Measurements from ENCODE around the gene AKAP6. TPM values are rescaled to one million over a fixed set of nuclear protein-coding genes. Genes with fewer than 3 reads are reported as not detected.

The AKAP6 gene
- total and polyA plus RNA-seq, 2 experiments from 2014 or later: 0.38 to 0.42 TPM

DNA sequence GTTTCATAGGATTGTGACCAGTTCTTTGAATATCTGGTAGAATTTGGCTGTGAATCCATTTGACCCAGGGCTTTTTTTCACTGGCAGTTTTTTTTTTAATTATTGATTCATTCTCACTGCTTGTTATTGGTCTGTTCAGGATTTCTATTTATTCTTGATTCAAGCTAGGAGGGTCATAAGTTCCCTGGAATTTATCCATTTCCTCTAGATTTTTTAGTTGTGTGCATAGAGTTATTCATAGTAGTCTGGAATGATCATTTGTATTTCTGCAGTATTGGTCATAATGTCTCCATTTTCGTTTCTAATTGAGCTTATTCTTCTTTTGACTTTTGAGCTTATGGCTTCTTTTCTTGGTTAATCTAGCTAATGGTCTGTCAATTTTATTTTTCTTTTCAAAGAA, 291.6 kb downstream of the AKAP6 start:
- H3K27ac ChIP-seq (ENCODE audit: low read depth): no peak overlapping the region
- no peak overlapping the region for H3K4me3 ChIP-seq
- no peaks in the 10 kb centered on the region for H3K4me1 Mint-ChIP-seq
- H3K9me2 ChIP-seq (ENCODE audit: insufficient read depth): no peaks in the 10 kb centered on the region
- H3F3A ChIP-seq (replicated peaks; ENCODE audit: low read depth): no peaks in the 10 kb centered on the region
- no peaks in the 10 kb centered on the region for H3K36me3 ChIP-seq (ENCODE audit: insufficient read depth)
- H3K4me3 Mint-ChIP-seq: no peak overlapping the region
- no peak overlapping the region for H3K4me2 ChIP-seq
- no peaks in the 10 kb centered on the region for H3K4me1 ChIP-seq (ENCODE audit: insufficient read depth)
- ATAC-seq (no peak), DNase-seq (ENCODE audit: low spot score) (no peak)
- no peaks in the 10 kb centered on the region for H3K27me3 ChIP-seq (ENCODE audit: insufficient read depth)
- no peaks in the 10 kb centered on the region for H3K36me3 Mint-ChIP-seq (ENCODE audit: low read depth)
- TF ChIP-seq, protein P1, sequence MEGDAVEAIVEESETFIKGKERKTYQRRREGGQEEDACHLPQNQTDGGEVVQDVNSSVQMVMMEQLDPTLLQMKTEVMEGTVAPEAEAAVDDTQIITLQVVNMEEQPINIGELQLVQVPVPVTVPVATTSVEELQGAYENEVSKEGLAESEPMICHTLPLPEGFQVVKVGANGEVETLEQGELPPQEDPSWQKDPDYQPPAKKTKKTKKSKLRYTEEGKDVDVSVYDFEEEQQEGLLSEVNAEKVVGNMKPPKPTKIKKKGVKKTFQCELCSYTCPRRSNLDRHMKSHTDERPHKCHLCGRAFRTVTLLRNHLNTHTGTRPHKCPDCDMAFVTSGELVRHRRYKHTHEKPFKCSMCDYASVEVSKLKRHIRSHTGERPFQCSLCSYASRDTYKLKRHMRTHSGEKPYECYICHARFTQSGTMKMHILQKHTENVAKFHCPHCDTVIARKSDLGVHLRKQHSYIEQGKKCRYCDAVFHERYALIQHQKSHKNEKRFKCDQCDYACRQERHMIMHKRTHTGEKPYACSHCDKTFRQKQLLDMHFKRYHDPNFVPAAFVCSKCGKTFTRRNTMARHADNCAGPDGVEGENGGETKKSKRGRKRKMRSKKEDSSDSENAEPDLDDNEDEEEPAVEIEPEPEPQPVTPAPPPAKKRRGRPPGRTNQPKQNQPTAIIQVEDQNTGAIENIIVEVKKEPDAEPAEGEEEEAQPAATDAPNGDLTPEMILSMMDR (conservative IDR thresholded peaks at IDR 0.05; ENCODE audit: low read depth in 2 of 2): no peak
- TF ChIP-seq ZNF331 (CRISPR knock-in tag; IDR thresholded peaks at IDR 0.05; ENCODE audit: low read depth) (no peak), CREB1 (CRISPR knock-in tag; IDR thresholded peaks at IDR 0.05; ENCODE audit: low read depth) (no peak), EZH2phosphoT487 (IDR thresholded peaks at IDR 0.05; ENCODE audit: unreplicated experiment) (no peak), EZH2 (IDR thresholded peaks at IDR 0.05; ENCODE audit: low read depth, unreplicated experiment) (no peak), POLR2AphosphoS5 (IDR thresholded peaks at IDR 0.05; ENCODE audit: low read depth) (no peak), ZNF114 (CRISPR knock-in tag; IDR thresholded peaks at IDR 0.05) (no peak), NANOG (IDR thresholded peaks at IDR 0.05; ENCODE audit: borderline replicate concordance) (no peak), STAT1 (IDR thresholded peaks at IDR 0.05; ENCODE audit: unreplicated experiment) (no peak), JUNB (IDR thresholded peaks at IDR 0.05; ENCODE audit: unreplicated experiment) (no peak)
- TF ChIP-seq, protein P2, sequence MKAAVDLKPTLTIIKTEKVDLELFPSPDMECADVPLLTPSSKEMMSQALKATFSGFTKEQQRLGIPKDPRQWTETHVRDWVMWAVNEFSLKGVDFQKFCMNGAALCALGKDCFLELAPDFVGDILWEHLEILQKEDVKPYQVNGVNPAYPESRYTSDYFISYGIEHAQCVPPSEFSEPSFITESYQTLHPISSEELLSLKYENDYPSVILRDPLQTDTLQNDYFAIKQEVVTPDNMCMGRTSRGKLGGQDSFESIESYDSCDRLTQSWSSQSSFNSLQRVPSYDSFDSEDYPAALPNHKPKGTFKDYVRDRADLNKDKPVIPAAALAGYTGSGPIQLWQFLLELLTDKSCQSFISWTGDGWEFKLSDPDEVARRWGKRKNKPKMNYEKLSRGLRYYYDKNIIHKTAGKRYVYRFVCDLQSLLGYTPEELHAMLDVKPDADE (IDR thresholded peaks at IDR 0.05): no peak
- TF ChIP-seq, protein P3, sequence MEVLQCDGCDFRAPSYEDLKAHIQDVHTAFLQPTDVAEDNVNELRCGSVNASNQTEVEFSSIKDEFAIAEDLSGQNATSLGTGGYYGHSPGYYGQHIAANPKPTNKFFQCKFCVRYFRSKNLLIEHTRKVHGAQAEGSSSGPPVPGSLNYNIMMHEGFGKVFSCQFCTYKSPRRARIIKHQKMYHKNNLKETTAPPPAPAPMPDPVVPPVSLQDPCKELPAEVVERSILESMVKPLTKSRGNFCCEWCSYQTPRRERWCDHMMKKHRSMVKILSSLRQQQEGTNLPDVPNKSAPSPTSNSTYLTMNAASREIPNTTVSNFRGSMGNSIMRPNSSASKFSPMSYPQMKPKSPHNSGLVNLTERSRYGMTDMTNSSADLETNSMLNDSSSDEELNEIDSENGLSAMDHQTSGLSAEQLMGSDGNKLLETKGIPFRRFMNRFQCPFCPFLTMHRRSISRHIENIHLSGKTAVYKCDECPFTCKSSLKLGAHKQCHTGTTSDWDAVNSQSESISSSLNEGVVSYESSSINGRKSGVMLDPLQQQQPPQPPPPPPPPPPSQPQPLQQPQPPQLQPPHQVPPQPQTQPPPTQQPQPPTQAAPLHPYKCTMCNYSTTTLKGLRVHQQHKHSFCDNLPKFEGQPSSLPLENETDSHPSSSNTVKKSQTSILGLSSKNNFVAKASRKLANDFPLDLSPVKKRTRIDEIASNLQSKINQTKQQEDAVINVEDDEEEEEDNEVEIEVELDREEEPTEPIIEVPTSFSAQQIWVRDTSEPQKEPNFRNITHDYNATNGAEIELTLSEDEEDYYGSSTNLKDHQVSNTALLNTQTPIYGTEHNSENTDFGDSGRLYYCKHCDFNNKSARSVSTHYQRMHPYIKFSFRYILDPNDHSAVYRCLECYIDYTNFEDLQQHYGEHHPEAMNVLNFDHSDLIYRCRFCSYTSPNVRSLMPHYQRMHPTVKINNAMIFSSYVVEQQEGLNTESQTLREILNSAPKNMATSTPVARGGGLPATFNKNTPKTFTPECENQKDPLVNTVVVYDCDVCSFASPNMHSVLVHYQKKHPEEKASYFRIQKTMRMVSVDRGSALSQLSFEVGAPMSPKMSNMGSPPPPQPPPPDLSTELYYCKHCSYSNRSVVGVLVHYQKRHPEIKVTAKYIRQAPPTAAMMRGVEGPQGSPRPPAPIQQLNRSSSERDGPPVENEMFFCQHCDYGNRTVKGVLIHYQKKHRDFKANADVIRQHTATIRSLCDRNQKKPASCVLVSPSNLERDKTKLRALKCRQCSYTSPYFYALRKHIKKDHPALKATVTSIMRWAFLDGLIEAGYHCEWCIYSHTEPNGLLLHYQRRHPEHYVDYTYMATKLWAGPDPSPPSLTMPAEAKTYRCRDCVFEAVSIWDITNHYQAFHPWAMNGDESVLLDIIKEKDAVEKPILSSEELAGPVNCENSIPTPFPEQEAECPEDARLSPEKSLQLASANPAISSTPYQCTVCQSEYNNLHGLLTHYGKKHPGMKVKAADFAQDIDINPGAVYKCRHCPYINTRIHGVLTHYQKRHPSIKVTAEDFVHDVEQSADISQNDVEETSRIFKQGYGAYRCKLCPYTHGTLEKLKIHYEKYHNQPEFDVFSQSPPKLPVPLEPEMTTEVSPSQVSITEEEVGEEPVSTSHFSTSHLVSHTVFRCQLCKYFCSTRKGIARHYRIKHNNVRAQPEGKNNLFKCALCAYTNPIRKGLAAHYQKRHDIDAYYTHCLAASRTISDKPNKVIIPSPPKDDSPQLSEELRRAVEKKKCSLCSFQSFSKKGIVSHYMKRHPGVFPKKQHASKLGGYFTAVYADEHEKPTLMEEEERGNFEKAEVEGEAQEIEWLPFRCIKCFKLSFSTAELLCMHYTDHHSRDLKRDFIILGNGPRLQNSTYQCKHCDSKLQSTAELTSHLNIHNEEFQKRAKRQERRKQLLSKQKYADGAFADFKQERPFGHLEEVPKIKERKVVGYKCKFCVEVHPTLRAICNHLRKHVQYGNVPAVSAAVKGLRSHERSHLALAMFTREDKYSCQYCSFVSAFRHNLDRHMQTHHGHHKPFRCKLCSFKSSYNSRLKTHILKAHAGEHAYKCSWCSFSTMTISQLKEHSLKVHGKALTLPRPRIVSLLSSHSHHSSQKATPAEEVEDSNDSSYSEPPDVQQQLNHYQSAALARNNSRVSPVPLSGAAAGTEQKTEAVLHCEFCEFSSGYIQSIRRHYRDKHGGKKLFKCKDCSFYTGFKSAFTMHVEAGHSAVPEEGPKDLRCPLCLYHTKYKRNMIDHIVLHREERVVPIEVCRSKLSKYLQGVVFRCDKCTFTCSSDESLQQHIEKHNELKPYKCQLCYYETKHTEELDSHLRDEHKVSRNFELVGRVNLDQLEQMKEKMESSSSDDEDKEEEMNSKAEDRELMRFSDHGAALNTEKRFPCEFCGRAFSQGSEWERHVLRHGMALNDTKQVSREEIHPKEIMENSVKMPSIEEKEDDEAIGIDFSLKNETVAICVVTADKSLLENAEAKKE (CRISPR knock-in tag; IDR thresholded peaks at IDR 0.05): no peak
- TF ChIP-seq, protein P4, sequence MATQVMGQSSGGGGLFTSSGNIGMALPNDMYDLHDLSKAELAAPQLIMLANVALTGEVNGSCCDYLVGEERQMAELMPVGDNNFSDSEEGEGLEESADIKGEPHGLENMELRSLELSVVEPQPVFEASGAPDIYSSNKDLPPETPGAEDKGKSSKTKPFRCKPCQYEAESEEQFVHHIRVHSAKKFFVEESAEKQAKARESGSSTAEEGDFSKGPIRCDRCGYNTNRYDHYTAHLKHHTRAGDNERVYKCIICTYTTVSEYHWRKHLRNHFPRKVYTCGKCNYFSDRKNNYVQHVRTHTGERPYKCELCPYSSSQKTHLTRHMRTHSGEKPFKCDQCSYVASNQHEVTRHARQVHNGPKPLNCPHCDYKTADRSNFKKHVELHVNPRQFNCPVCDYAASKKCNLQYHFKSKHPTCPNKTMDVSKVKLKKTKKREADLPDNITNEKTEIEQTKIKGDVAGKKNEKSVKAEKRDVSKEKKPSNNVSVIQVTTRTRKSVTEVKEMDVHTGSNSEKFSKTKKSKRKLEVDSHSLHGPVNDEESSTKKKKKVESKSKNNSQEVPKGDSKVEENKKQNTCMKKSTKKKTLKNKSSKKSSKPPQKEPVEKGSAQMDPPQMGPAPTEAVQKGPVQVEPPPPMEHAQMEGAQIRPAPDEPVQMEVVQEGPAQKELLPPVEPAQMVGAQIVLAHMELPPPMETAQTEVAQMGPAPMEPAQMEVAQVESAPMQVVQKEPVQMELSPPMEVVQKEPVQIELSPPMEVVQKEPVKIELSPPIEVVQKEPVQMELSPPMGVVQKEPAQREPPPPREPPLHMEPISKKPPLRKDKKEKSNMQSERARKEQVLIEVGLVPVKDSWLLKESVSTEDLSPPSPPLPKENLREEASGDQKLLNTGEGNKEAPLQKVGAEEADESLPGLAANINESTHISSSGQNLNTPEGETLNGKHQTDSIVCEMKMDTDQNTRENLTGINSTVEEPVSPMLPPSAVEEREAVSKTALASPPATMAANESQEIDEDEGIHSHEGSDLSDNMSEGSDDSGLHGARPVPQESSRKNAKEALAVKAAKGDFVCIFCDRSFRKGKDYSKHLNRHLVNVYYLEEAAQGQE (IDR thresholded peaks at IDR 0.05; ENCODE audit: unreplicated experiment): no peak
- H4K20me1 ChIP-seq (replicated peaks; ENCODE audit: insufficient read depth): no peaks in the 10 kb centered on the region
- H3K27ac Mint-ChIP-seq: no peak overlapping the region
- peaks cover 5% of the 10 kb centered on the region; the same call in 1 of the 3 replicates for H3K9me3 Mint-ChIP-seq
- peaks cover 2% of the 10 kb centered on the region for H3K27me3 Mint-ChIP-seq (ENCODE audit: insufficient read depth, low read depth, poor library complexity)
- H3K79me2 ChIP-seq (replicated peaks; ENCODE audit: insufficient read depth): no peaks in the 10 kb centered on the region
- H2AFZ ChIP-seq: no peak overlapping the region

Data from GM23338 (cell line).